Activated gamma-delta T cell treated with anti-CD3 and anti-CD28 coated beads, Interleukin-2, amount 50 U/mL, for 16 hours (primary cell): ENCODE measurements around the gene GPRIN1.
A peak's percentile ranks its signal among the peaks of the same experiment; 100 is the strongest.
"Not testable (repeated sequence)": the region's sequence is repeated elsewhere in the genome, so short reads cannot be mapped to it uniquely, and the experiment has no call there.

Source experiments
- DNase-seq: peaks from one replicate; pipeline ENCODE4 v3.0.0-alpha.2; 2020; ENCODE audit warnings: low read depth

GPRIN1 gene

GRCh38 chr5:176624938-176625337 is 15.0 kb upstream of the GPRIN1 start:
- DNase-seq = no peak

GRCh38 chr5:176624142-176624541 is 14.2 kb upstream of the GPRIN1 start:
- no peak for DNase-seq

GRCh38 chr5:176621661-176622079 is 11.7 kb upstream of the GPRIN1 start:
- DNase-seq = no peak

GRCh38 chr5:176620333-176620981 is 10.5 kb upstream of the GPRIN1 start:
- no peak for DNase-seq

- no peak for DNase-seq
These were observed 9.8 kb upstream of the GPRIN1 start for GRCh38 chr5:176619569-176620332.

GRCh38 chr5:176619203-176619568 is 9.2 kb upstream of the GPRIN1 start:
- peak; percentile 54 for DNase-seq

- no peak for DNase-seq
These were observed 8.8 kb upstream of the GPRIN1 start for GRCh38 chr5:176618783-176619182.

GRCh38 chr5:176616511-176616910 is 6.6 kb upstream of the GPRIN1 start:
- DNase-seq = no peak

- no peak for DNase-seq
These were observed 5.0 kb upstream of the GPRIN1 start for GRCh38 chr5:176614805-176615478.

GRCh38 chr5:176612855-176613254 is 2.9 kb upstream of the GPRIN1 start:
- DNase-seq = no peak

- no peak for DNase-seq
These were observed 2.1 kb upstream of the GPRIN1 start for GRCh38 chr5:176612008-176612407.

- DNase-seq = no peak
These were observed 1.5 kb upstream of the GPRIN1 start for GRCh38 chr5:176611435-176611834.

GRCh38 chr5:176610435-176610773 is 448 bp upstream of the GPRIN1 start:
- no peak for DNase-seq

- no peak for DNase-seq
These were observed 826 bp downstream of the GPRIN1 start for GRCh38 chr5:176608937-176609723.

GRCh38 chr5:176608142-176608705 is 1.7 kb downstream of the GPRIN1 start:
- DNase-seq = no peak

- no peak for DNase-seq
These were observed 3.1 kb downstream of the GPRIN1 start for GRCh38 chr5:176606875-176607274.

- DNase-seq = no peak
These were observed 3.9 kb downstream of the GPRIN1 start for GRCh38 chr5:176606032-176606431.

- no peak for DNase-seq
These were observed 6.9 kb downstream of the GPRIN1 start for GRCh38 chr5:176603091-176603490.

GRCh38 chr5:176601901-176602482 is 8.0 kb downstream of the GPRIN1 start:
- no peak for DNase-seq

GRCh38 chr5:176599749-176600430 is 10.1 kb downstream of the GPRIN1 start:
- not testable (repeated sequence) for DNase-seq
